GM20000 (cell line): ENCODE data around the gene DENND4B.

Experiments
- DNase-seq: peaks from one replicate; pipeline ENCODE4 v3.0.0; 2012; ENCODE audit warnings: low spot score
- TF ChIP-seq, protein P1 (sequence below): IDR thresholded peaks from 2 replicates; pipeline ENCODE4 v1.5.1; 2012; ENCODE audit warnings: mild to moderate bottlenecking, control low read depth; ENCODE audit errors: extremely low read depth, missing control alignments

The DENND4B gene

DNA sequence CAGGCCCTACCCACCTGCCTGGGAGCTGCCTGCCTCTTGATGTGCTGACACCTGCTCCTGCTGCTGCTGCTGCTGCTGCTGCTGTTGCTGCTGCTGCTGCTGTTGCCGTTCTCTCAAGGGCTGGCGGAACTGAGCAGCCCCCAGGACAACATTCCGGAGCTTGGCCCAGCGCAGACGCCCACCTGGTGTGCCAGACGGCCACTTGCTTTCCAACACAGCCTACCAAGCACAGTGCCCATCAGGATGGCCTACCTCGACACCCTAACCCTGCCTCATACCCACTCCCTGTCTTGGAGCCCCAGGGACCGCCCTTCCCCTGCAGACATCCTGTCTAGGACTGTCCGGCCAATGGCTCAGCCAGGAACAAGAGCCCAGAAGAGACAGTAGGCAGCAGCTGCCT is 11.8 kb downstream of the DENND4B start:
- no peak for DNase-seq
- TF ChIP-seq, protein P1, sequence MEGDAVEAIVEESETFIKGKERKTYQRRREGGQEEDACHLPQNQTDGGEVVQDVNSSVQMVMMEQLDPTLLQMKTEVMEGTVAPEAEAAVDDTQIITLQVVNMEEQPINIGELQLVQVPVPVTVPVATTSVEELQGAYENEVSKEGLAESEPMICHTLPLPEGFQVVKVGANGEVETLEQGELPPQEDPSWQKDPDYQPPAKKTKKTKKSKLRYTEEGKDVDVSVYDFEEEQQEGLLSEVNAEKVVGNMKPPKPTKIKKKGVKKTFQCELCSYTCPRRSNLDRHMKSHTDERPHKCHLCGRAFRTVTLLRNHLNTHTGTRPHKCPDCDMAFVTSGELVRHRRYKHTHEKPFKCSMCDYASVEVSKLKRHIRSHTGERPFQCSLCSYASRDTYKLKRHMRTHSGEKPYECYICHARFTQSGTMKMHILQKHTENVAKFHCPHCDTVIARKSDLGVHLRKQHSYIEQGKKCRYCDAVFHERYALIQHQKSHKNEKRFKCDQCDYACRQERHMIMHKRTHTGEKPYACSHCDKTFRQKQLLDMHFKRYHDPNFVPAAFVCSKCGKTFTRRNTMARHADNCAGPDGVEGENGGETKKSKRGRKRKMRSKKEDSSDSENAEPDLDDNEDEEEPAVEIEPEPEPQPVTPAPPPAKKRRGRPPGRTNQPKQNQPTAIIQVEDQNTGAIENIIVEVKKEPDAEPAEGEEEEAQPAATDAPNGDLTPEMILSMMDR = no peak

DNA sequence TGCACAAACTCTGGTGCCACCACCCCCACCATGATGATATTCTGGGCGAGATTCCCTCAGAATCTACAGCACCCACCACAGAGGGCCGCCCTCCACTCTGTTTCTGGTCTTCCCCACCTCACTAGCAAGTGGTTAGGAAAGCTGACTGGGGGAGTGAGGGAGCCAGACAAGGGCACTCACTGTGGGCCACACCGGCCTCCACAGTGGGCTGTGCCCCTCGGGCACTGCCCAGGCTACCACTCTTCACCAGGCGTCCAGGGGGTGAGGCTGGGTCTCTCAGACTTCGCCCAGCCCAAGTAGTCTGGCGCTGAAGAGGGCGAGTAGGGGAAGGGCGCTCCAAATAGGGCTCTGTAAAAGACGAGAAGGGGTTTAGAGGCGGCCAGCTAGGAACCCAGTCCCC is 12.6 kb downstream of the DENND4B start:
- no peak for DNase-seq
- TF ChIP-seq, protein P1 = no peak

DNA sequence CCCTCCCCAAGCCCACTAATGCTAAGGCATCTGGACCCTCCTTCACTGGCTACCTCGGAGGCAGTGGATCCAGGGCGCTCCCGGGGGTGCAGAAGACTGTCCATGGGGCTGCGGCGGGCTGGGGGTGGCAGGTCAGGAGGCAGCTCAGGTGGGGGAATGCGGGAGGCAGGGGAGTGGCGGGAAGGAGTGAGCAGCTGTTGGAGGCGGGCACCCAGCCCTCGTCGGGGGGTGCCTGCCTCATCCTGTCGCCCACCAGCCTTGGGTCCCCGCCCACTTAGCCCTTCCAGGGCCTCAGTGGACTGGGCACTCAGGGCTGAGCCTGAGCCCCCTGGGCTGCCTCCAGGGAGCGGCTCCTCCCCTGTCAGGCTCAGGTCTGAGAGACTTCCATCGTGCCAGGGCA is 13.1 kb downstream of the DENND4B start:
- DNase-seq = no peak
- TF ChIP-seq, protein P1 = no peak

DNA sequence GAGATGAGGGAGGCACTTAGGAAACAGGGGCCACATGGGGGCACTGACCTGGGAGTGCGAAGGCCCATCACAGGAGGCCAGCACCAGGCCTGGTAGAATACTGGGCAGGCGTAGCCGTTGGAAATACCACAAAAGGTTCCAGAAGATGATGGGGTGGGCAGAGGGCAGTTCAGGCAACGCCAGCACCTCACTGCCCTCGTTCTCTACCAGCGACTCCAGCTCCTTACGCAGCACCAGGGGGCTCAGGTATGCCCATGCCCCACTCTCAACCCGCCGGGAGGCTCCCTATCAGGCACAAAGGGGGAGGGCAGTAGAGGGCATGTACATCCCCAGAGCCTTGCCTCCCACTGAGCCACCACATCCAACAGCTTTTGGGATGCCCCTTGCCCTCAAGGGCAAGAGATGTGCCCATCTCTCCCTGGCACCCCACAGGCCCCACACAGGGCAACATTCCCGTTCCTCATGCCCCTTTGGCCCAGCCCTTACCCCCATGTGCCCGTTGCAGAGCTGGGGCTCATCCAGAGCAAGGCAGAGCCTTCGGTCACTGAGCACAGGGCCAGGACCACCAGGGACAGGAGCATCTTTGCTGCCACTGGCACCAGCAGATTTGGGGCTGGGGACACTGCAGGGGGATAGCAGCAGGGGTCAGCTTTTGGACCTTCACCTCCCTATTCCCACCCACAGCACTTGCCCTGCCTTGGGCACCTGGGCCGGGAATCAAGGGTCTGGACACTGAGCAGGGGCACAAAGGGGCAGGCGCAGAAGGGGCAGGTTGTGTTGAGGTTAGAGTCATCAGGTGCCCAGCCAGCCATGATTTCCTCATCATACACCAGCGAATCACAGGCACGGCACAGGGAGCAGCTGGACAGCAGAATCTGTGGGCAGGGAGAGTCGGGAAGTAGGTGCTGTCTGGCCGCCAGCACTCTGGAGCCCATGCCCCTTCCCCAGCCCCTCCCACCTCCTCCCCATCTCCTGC is 14.1 kb downstream of the DENND4B start:
- TF ChIP-seq, protein P1 = no peak
- no peak for DNase-seq

DNA sequence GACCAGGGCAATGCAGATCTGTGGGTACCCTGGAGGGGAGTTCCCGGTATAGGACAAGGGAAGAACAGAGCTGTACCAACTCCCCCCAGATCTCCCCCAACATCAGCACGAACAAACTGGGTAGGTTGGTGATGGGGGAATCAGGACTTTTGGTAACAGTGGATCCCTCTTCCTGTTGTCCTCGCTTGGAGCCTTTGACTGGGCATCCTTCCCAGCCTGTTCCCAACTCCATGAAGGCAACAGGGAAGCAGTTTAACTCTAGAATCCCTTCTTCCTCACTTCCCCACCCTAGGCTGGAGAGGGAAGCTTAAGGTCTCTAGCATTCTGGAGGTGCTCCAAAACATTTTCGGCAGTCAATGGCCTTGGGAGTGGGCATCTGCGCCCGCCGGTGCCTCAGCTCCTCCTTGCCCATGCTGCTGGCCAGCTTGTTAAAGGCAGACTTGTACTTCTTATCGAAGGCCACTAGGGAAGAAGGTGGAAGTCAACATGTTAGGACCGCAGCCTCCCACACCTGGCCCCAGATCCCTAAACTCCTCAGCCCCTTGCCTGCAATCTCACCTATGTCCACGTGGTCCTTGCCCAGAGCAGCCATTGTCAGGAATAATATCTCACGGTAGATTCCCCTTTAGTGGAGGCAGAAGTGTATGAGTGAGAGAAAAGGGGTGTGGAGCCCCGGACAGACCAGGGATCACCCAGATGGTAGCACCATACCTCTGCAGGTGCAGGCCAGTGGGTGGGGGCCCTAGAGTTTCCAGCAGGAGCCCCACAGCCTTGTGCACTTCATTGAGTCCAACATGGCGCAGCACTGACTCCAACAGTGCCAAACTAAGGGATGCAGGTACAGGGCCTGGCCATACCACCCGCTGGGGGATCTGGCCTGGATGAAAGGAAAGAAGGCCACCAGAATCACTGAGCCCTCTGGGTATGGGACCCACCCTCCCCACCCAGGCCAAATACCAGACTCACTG is 16.3 kb downstream of the DENND4B start:
- TF ChIP-seq, protein P1 = no peak
- no peak for DNase-seq

DNA sequence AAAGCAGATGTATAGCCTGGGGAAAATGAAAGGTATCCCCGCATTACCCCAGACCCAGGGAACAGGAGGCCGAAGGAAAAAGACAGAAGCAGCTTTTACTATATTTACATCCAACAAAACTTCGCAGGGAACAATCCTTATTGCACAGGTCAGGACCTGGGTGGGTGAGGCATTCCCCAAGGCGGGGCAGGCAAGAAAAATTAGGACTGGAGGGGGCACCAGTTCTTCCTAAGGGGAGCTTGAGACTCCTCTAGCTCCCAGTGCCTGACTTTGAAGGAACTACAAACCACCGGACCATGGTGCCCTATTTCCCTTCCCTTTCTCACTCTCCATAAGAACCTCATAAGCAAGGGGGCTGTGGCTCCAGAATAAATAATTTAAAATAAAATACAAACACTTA is 17.1 kb downstream of the DENND4B start:
- no peak for DNase-seq
- TF ChIP-seq, protein P1 = no peak

DNA sequence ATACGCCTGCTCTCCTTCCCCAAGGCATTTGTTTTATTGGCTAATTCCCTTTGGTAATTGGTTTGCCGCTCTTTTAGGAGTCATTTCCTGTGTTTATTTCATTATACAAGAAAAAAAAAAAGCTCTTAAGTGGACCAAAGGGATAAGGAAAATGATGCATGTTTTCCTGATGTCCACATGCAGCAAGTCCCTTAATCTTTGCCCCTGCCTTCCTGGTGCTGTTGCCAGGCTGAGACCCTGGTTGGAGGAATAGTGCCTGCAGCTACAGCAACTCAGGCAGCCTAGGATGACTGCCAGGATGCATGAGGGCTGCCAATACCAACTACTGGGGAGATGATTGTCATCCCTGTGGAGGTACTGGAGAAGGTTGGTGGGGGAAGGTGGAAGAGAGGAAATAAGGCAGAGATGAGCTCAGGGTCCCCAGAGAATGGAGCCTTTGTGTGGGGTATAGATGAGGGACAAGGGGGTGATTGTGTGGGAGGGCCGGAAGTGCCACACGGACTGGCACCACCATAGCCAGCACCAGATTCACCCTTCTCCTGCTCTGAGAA is 17.7 kb downstream of the DENND4B start:
- TF ChIP-seq, protein P1 = no peak
- no peak for DNase-seq
